ENCODE measurements around the gene ZC3H7A. TPM values are rescaled to one million over a fixed set of nuclear protein-coding genes. Genes with fewer than 3 reads are reported as not detected.

Gene ZC3H7A
- total and polyA plus RNA-seq, 9 of the 15 experiments (the other 6 are each of a cell fraction or from before 2014, with no cell fraction given): 19.8 to 49.1 (median 28.2) TPM

DNA sequence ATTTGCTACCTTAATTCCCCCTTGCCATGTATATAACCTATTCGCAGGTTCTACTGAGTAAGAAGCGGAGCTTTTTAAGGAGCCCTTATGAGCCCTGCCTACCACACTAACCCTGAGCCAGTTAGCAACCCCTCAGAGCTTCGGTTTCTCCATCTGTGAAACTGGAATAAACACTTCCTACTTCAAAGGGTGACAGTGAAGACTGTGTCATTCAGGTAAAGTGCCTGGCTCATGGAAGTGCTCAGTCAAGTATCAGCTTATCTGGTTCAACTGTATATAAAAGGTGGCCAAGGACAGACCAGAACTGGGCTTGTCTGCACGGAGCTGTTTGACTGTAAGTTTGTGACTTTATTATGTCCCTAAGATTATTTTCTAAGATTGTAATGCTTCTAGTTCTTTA, 85.4 kb downstream of the ZC3H7A start (continued):
- TF ChIP-seq RBM17 (IDR thresholded peaks at IDR 0.05; ENCODE audit: borderline replicate concordance, low read depth, low read length) (no peak), CCAR2 (IDR thresholded peaks at IDR 0.05; ENCODE audit: low read depth, low read length) (no peak), ZNF253 (CRISPR knock-in tag; conservative IDR thresholded peaks at IDR 0.05) (no peak), NFYB (IDR thresholded peaks at IDR 0.05; ENCODE audit: extremely low read depth, insufficient read length) (no peak), TAF1 (IDR thresholded peaks at IDR 0.05; ENCODE audit: control insufficient read depth, extremely low read depth, insufficient read depth, low read length, severe bottlenecking) (no peak)
- TF ChIP-seq, protein P1, sequence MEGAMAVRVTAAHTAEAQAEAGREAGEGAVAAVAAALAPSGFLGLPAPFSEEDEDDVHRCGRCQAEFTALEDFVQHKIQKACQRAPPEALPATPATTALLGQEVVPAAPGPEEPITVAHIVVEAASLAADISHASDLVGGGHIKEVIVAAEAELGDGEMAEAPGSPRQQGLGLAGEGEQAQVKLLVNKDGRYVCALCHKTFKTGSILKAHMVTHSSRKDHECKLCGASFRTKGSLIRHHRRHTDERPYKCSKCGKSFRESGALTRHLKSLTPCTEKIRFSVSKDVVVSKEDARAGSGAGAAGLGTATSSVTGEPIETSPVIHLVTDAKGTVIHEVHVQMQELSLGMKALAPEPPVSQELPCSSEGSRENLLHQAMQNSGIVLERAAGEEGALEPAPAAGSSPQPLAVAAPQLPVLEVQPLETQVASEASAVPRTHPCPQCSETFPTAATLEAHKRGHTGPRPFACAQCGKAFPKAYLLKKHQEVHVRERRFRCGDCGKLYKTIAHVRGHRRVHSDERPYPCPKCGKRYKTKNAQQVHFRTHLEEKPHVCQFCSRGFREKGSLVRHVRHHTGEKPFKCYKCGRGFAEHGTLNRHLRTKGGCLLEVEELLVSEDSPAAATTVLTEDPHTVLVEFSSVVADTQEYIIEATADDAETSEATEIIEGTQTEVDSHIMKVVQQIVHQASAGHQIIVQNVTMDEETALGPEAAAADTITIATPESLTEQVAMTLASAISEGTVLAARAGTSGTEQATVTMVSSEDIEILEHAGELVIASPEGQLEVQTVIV (CRISPR knock-in tag; IDR thresholded peaks at IDR 0.05; ENCODE audit: borderline replicate concordance): no peak
- TF ChIP-seq, protein P2, sequence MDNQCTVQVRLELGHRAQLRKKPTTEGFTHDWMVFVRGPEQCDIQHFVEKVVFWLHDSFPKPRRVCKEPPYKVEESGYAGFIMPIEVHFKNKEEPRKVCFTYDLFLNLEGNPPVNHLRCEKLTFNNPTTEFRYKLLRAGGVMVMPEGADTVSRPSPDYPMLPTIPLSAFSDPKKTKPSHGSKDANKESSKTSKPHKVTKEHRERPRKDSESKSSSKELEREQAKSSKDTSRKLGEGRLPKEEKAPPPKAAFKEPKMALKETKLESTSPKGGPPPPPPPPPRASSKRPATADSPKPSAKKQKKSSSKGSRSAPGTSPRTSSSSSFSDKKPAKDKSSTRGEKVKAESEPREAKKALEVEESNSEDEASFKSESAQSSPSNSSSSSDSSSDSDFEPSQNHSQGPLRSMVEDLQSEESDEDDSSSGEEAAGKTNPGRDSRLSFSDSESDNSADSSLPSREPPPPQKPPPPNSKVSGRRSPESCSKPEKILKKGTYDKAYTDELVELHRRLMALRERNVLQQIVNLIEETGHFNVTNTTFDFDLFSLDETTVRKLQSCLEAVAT (IDR thresholded peaks at IDR 0.05): no peak
